ENCODE results near the gene SLC8A1. TPM values are rescaled to one million over a fixed set of nuclear protein-coding genes. Genes with fewer than 3 reads are reported as not detected.

Gene SLC8A1
- total and polyA plus RNA-seq, 7 donors: 0.20 to 4.9 (median 2.3) TPM

DNA sequence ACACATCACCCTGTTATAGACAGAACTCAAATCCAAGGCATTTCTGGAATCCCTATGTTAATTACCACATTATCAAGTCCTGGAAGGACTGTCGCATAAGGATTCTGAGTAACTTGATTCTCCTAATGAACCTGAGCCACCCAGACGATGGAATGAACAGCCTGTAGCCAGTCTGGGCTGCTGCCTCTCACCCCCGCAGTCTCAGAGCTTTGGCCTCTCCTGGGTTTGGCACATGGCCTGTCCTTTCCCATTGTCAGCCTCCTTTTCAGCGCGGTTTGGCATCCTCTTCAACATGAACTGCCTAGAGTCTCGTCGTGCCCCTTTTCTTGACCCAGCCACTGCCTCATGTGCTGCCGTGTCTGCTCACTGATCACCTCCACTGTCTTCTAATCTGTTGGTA is 147.6 kb downstream of the SLC8A1 start:
- no peaks in the 10 kb centered on the region for H3K4me1 ChIP-seq
- 38 to 56% (median 51%) methylated on average over 8 of the region's 8 CpGs for WGBS, 3 donors
- H3K36me3 ChIP-seq (ENCODE audit: insufficient read depth in 1 of 2, low read depth in 1 of 2): no peaks in the 10 kb centered on the region
- H3K4me3 ChIP-seq: no peak overlapping the region
- no peak overlapping the region for H3K27ac ChIP-seq
- H3K27me3 ChIP-seq (ENCODE audit: insufficient read depth in 3 of 3, low read length in 2 of 3): no peaks in the 10 kb centered on the region
- DNase-seq (peak in 1 of 2 donors; percentile 36), ATAC-seq (peak in 1 of 4 donors; percentile 37)
- TF ChIP-seq CTCF (IDR thresholded peaks at IDR 0.05): no peak
- intact Hi-C loops (cut with DNase I): no loop called here
- H3K9me3 ChIP-seq: no peaks in the 10 kb centered on the region

DNA sequence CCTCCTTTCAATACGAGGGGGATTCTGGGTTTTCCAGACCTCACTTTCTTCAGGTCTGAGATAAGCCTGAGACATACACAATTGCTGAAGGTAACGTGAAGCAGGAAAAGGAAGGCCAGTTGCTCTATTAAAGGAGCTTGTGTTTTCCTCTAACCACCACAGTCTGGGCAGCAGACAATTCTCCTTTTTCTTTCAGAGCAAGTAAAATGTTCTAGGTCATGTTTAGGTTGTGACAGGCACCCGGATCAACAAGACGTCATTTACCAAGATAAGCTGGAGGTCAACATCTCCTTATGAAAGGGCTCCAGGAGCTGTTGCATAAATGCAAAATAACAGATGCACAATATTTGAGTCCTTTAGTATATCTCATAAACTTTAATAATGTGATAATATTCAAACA is 148.1 kb downstream of the SLC8A1 start:
- intact Hi-C loops (cut with DNase I): no loop called here
- Histone ChIP-seq H3K4me1 (no peaks in the 10 kb centered on the region), H3K27me3 (ENCODE audit: insufficient read depth in 3 of 3, low read length in 2 of 3) (no peaks in the 10 kb centered on the region), H3K27ac (no peak overlapping the region), H3K36me3 (ENCODE audit: insufficient read depth in 1 of 2, low read depth in 1 of 2) (no peaks in the 10 kb centered on the region), H3K9me3 (no peaks in the 10 kb centered on the region), H3K4me3 (no peak overlapping the region)
- TF ChIP-seq CTCF (IDR thresholded peaks at IDR 0.05): no peak
- WGBS, 3 donors: 71 to 81% (median 77%) methylated on average over 4 of the region's 4 CpGs
- DNase-seq (no peak), ATAC-seq (no peak)

DNA sequence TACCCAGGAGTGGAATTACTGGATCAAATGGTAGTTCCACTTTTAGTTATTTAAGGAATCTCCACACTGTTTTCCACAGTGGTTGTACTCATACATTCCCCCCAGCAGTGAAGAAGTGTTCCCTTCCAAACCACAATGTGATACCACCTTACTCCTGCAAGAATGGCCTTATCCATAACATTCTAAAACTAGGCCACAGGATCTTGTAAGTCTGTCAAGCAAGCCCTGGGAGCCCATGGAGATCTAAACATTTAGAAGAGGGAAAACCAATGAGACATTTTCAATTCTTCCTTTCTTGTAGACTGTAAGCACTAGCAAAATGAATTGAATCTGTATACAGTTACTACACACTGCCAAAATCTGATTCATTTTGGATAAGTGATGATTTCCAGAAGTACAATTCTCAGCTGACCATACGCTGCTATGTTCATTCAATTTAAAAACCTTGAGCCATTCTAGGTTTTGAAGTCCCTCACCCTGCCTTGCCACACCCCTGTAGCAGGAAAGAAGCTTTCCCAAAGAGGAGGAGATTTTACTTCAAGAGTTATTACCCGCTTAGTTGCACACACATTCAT is 149.1 kb downstream of the SLC8A1 start:
- no peak overlapping the region for H3K27ac ChIP-seq
- no peaks in the 10 kb centered on the region for H3K9me3 ChIP-seq
- no peaks in the 10 kb centered on the region for H3K36me3 ChIP-seq (ENCODE audit: insufficient read depth in 1 of 2, low read depth in 1 of 2)
- H3K4me3 ChIP-seq: no peak overlapping the region
- intact Hi-C loops (cut with DNase I): no loop called here
- no peak for ATAC-seq
- no peak for DNase-seq
- H3K4me1 ChIP-seq: no peaks in the 10 kb centered on the region
- TF ChIP-seq CTCF (IDR thresholded peaks at IDR 0.05): no peak
- 81 to 98% (median 95%) methylated on average over 2 of the region's 2 CpGs for WGBS, 3 donors
- no peaks in the 10 kb centered on the region for H3K27me3 ChIP-seq (ENCODE audit: insufficient read depth in 3 of 3, low read length in 2 of 3)

DNA sequence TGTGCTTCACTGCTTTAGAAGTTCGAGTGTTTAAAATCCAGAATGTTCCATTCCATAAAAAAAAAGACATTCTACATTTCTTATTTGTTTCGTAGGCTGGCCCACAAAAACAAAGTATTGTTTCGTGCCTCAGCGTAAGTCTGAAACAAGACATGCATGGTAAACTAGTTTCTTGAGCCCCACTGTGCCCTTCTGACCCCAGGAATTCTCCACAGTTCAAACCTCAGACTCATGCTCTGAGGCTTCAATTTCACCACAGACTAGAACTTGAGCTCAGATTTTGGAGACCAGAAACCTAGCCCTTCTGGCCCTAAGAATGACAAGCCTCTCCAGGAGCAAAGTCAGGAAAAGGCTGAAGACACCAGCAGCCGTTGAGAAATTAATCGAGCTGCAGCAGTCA is 151.5 kb downstream of the SLC8A1 start:
- intact Hi-C loops (cut with DNase I): no loop called here
- no peak overlapping the region for H3K27ac ChIP-seq

More for the DNA sequence above, 151.5 kb downstream of the SLC8A1 start:
- H3K9me3 ChIP-seq: no peaks in the 10 kb centered on the region
- no peaks in the 10 kb centered on the region for H3K36me3 ChIP-seq (ENCODE audit: insufficient read depth in 1 of 2, low read depth in 1 of 2)
- ATAC-seq: no peak
- DNase-seq: no peak
- WGBS, 3 donors: 75 to 79% (median 75%) methylated on average over 6 of the region's 6 CpGs
- no peaks in the 10 kb centered on the region for H3K4me1 ChIP-seq
- H3K27me3 ChIP-seq (ENCODE audit: insufficient read depth in 3 of 3, low read length in 2 of 3): no peaks in the 10 kb centered on the region
- no peak overlapping the region for H3K4me3 ChIP-seq
- TF ChIP-seq CTCF (IDR thresholded peaks at IDR 0.05): no peak

Measured in psoas muscle (tissue), 8 donors.